GM19452 (cell line): ENCODE data around the gene SKOR2.

ENCODE experiments used
- ATAC-seq: cut with Tn5 transposase; IDR thresholded peaks from one replicate; pipeline ENCODE4 v1.9.1; 2021; ENCODE audit not compliant: unreplicated experiment

Gene SKOR2

GRCh38 chr18:47260924-47261701 is 9.7 kb upstream of the SKOR2 start:
- no peak for ATAC-seq

DNA sequence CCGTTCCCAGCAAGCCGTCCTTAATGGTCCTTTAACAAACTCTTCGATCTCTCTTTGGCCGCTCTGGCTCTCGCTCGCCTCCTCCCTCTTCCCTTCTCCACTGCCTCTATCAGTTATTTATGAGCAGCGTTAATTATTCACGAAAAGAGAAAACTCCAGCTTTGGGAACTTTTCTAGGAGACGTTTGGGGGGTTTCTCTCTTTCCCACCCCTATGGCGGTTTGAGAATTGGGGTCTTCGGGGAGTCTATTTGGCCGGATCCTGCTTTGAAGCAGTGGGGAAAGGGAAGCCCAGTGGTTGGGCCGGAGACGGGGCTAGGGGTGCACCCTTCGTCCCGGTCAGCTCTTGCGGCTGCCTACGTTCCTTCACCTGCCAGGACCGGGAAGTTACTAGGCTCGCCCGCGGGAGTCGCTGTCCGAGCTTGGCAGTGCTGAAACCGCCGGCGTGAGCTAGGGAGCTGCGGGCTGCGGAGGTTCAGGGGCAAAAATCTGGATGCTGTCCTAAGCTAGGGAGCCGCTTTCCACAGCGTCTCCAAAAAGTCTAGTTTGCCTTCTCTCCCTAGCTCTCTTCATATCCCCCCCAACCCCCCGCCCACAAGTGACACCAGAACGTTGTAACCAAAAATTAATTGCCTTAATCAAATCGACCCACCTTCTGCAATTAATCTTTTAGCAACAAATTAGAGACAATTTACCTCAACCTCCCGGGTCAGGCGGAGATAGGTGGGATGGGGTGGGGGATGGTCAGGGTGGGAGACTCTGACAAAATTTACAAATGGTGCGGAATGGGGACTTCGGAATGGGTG is 8.9 kb upstream of the SKOR2 start:
- ATAC-seq = no peak

DNA sequence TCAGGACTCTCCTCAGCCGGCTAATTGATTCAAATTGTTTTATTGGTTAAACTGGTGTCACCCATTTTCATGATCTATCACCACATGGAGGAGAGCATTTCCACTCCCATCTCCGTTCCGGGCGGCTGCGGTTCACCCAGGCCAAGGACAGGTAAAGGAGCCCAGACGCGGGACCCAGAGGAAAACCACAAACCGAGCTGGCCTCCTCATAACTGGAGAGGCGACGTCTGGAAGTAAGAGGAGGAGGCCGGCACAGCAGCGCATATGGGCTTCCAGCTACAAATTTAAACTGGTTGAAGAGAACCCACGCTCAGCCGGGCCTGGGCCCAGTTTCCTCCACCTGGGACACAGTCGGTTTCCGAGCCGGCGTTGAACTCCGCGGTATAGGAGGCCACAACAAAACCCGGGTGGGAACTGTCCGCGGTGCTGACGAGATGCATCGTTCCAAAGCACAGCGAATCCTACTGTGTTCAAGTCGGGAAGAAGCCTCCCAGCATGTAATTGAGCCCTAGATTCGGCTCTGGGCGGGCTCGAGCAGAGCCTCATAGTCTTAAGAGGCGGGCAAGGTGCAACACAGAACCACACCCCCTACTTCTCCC is 3.0 kb upstream of the SKOR2 start:
- no peak for ATAC-seq

DNA sequence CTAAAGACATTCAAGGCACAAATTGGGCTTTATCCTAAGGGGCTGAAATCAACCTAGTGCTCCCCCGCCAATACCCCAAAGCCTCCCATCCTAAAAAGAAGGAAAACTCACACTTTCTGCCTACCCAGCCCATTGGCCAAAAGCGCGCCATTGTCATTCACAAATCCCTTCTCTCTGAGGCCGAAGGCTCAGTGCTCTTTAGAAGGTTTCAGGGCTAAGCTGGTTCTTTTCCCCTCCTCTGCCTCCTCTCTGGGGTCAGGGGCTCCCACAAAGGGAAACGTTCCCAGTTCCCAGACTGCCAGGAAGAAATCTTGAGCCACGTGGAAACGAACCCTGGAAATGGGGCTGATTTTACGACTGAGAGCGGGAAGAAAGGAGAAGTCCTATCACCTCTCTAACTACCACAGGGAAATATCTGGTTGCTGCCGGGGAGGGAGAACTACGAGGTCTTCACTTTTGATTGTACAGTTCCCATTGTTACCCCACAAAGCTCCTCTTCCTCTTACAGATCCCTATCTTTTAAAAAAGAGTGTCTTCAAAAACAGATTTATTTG is 1.7 kb upstream of the SKOR2 start:
- no peak for ATAC-seq

DNA sequence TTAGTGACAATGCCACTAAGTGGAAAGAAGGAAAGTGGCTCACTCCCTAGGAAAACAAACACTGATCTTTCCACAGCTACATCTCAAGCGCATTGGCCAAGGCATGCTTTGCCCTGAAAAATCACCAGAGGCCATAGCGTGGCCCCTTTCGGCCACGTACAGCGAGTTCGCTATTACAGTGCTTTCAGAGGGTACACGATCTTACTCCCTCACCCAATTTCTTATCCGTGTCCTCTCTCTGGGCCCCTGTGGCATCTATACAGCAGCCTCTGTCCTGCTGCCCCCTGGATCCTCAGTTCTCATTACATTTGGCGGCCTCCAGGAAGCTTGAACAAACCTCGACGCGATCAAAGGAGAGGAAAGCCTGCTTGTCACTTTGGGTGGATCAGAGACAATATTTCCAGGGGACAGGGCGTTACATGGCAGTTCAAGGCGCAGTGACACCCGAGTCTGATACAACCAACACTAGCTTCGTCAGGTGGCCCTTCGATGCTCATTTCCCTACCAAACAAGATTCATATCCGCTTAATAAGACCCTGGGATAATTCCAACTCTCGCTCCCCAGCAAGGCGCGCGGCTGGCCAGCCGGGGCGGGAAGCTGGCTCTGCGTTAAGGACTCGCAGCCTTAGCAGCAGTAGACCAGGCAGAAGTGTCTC is 941 bp downstream of the SKOR2 start:
- ATAC-seq = no peak

- no peak for ATAC-seq
These were observed 2.0 kb downstream of the SKOR2 start for GRCh38 chr18:47249314-47249981.

- no peak for ATAC-seq
These were observed 2.7 kb downstream of the SKOR2 start for GRCh38 chr18:47248604-47249313.

DNA sequence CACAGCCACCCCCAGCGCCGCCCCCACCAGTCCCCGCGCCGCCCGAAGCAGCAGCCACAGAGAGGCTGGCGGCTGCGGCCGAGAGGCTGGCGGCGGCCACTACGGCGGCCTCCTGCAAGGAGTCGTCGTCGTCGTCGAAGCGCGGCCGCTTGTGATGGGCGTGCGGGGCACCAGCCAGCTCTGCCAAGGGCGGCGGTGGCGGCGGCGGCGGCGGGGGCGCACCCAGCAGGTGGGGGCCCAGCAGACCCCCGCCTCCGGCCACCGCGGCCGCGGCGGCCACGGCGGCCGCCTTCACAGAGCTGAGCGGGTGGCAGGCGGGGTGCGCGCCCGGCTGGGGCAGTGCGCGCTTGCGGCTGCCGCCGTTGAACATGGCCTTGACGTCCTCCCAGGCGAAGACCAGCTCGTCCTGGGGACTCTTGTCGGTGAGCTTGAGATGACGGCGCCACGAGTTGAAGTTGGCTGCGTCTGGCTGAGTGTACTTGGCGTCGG is 3.3 kb downstream of the SKOR2 start:
- no peak for ATAC-seq

- no peak for ATAC-seq
These were observed 3.9 kb downstream of the SKOR2 start for GRCh38 chr18:47247416-47248114.

- no peak for ATAC-seq
These were observed 4.4 kb downstream of the SKOR2 start for GRCh38 chr18:47247036-47247415.

DNA sequence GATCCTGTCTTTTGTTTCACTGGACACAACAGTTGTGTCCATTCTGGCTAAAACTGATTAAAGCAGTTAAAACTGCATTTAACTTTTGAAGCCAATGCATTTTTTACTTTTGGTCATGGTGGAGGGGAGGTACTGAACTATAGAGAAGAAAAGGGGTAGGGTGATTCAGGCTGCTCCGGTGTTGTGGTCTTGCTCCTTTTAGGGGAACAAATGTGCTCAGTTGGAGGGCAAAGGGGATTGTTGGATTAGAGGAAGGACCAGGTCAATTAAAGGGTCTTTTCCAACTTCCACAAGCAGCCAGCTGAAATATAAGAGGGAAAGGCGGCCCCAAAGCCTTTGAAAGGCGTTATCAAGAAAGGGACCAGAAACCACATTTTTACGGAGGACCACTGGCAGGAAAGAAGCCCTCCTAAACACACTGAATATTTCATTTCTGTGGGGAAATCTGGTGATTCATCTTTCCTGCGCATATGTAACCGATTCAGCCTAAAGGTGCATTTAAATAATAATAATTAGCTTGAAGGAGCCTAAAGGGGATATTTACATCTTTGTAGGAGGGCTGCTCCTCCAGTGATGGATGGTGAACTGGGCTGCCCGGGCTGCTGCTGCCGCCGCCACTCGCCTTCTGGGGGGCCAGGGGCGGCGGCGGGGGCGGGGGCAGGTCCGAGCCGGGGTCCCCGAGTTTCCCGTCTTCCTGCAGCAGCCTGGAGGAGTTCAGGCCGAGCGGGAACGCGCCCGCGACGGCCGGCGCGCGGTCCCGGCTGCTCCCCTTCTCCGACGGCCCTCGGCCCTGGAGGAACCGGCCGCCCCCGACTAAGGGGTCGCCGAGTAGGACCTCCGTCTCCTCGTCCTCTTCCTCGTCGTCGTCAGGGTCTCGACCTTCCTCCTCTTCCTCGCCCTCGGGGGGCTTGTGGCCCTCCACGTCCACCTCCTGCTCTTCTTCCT is 5.2 kb downstream of the SKOR2 start:
- no peak for ATAC-seq

- ATAC-seq = no peak
These were observed 7.4 kb downstream of the SKOR2 start for GRCh38 chr18:47244086-47244485.

GRCh38 chr18:47235096-47235495 is 16.4 kb downstream of the SKOR2 start:
- no peak for ATAC-seq

DNA sequence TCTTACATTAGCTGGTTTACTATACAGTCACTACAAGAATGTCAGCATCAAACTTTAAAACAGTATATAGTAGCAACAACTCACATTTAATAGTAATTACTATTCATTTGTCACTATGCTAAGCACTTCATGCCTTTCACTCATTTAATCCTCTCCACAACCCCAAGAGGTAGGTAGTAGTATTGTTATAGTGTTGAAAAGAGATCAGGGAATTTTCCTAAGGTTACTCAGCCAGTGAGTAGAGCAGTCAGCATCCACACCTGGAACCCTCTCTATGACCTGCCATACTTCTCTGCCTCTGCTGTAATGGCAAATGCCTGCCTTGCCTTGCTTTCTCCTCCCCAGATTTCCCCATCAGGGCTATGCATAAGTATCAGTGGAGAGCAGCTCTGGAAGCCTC is 24.8 kb downstream of the SKOR2 start:
- no peak for ATAC-seq

- no peak for ATAC-seq
These were observed 35.8 kb downstream of the SKOR2 start for GRCh38 chr18:47215554-47216138.

DNA sequence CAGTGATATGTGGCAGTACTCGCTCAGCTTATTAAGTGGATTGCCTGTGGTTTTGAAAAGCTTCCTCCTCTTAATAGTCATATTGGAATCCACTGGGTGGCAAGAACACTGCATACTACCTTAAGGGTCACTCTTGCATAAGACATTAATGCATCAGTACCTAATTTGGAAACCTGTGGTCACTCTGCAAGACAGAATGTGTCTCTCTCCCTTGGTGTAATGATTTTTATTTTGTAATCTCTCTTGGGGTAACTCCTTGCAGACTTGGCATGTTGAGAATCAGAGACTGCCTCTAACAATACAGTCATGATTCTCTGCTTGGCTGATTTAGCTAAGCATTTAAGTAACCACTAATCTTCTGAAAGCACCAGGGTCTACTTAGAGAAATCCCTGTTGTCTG is 42.3 kb downstream of the SKOR2 start:
- no peak for ATAC-seq

GRCh38 chr18:47206945-47207637 is 44.4 kb downstream of the SKOR2 start:
- no peak for ATAC-seq
